Epithelial cell of prostate (primary cell): ENCODE results near the gene ITPKC.
A peak's percentile ranks its signal among the peaks of the same experiment; 100 is the strongest.
"Not testable (repeated sequence)": the region's sequence is repeated elsewhere in the genome, so short reads cannot be mapped to it uniquely, and the experiment has no call there.

Source experiments
- DNase-seq: peaks from one replicate; pipeline ENCODE4 v3.0.0-alpha.2; 2011; ENCODE audit warnings: low read depth, low spot score
- H3K27ac ChIP-seq: fragments of 450-650 bp; 2 replicates; pipeline ENCODE4 v1.5.1; 2017; ENCODE audit warnings: mild to moderate bottlenecking

The ITPKC gene

GRCh38 chr19:40713939-40714338 is 3.0 kb upstream of the ITPKC start:
- peak overlapping the region; percentile 99 for H3K27ac ChIP-seq
- no peak for DNase-seq

- peak overlapping the region; percentile 99 for H3K27ac ChIP-seq
- DNase-seq: peak; percentile 59
Measured at GRCh38 chr19:40714441-40715299, 2.2 kb upstream of the ITPKC start.

- peak overlapping the region; percentile 99 for H3K27ac ChIP-seq
- peak; percentile 96 for DNase-seq
Measured at GRCh38 chr19:40716031-40716481, 856 bp upstream of the ITPKC start.

- H3K27ac ChIP-seq: peak overlapping the region; percentile 99
- DNase-seq: no peak
Measured at GRCh38 chr19:40717325-40717879, 490 bp downstream of the ITPKC start.

GRCh38 chr19:40717880-40718773 is 1.2 kb downstream of the ITPKC start:
- peak overlapping the region; percentile 99 for H3K27ac ChIP-seq
- DNase-seq: no peak

- H3K27ac ChIP-seq: peak overlapping the region; percentile 99
- DNase-seq: peak; percentile 69
Measured at GRCh38 chr19:40718774-40719391, 2.0 kb downstream of the ITPKC start.

GRCh38 chr19:40719414-40719894 is 2.5 kb downstream of the ITPKC start:
- DNase-seq: no peak
- H3K27ac ChIP-seq: peak overlapping the region; percentile 99

GRCh38 chr19:40721140-40721486 is 4.2 kb downstream of the ITPKC start:
- H3K27ac ChIP-seq: peak overlapping the region; percentile 99

GRCh38 chr19:40721936-40722661 is 5.2 kb downstream of the ITPKC start:
- peak overlapping the region; percentile 99 for H3K27ac ChIP-seq
- DNase-seq: no peak

More at GRCh38 chr19:40721140-40721486, 4.2 kb downstream of the ITPKC start:
- DNase-seq: no peak

GRCh38 chr19:40723661-40724254 is 6.8 kb downstream of the ITPKC start:
- H3K27ac ChIP-seq: peak overlapping the region; percentile 11

GRCh38 chr19:40724315-40724714 is 7.4 kb downstream of the ITPKC start:
- no peak for DNase-seq
- peak overlapping the region; percentile 11 for H3K27ac ChIP-seq

More at GRCh38 chr19:40723661-40724254, 6.8 kb downstream of the ITPKC start:
- DNase-seq: no peak

GRCh38 chr19:40724855-40725254 is 7.9 kb downstream of the ITPKC start:
- no peak overlapping the region for H3K27ac ChIP-seq
- no peak for DNase-seq

GRCh38 chr19:40726279-40726678 is 9.4 kb downstream of the ITPKC start:
- H3K27ac ChIP-seq: no peak overlapping the region
- no peak for DNase-seq

- not testable (repeated sequence) for H3K27ac ChIP-seq, DNase-seq
Measured at GRCh38 chr19:40730065-40730464, 13.2 kb downstream of the ITPKC start.

GRCh38 chr19:40732304-40732703 is 15.4 kb downstream of the ITPKC start:
- DNase-seq, H3K27ac ChIP-seq: not testable (repeated sequence)

- H3K27ac ChIP-seq: no peak overlapping the region
Measured at GRCh38 chr19:40733149-40733548, 16.2 kb downstream of the ITPKC start.

GRCh38 chr19:40735013-40735771 is 18.3 kb downstream of the ITPKC start:
- DNase-seq: no peak
- peak overlapping the region; percentile 54 for H3K27ac ChIP-seq

More at GRCh38 chr19:40733149-40733548, 16.2 kb downstream of the ITPKC start:
- DNase-seq: no peak

- H3K27ac ChIP-seq: peak overlapping the region; percentile 54
- DNase-seq: no peak
Measured at GRCh38 chr19:40736661-40737060, 19.7 kb downstream of the ITPKC start.
